CMK (cell line): Measurements from ENCODE around the gene KDELR3.

Experiments
- DNase-seq: peaks from one replicate; pipeline ENCODE4 v3.0.0-alpha.2; 2010; ENCODE audit warnings: low read depth

Gene KDELR3

GRCh38 chr22:38519453-38520250 lies 51.8 kb downstream of the KDELR3 start:
- DNase-seq: no peak

GRCh38 chr22:38523029-38523428 lies 55.1 kb downstream of the KDELR3 start:
- no peak for DNase-seq

GRCh38 chr22:38523479-38523878 lies 55.6 kb downstream of the KDELR3 start:
- DNase-seq: no peak

- DNase-seq: no peak
Observed at GRCh38 chr22:38524429-38524828, 56.5 kb downstream of the KDELR3 start.

GRCh38 chr22:38531251-38531938 lies 63.5 kb downstream of the KDELR3 start:
- DNase-seq: no peak
